ENCODE measurements around the gene NFKBIA.
"Not testable (repeated sequence)": the region's sequence is repeated elsewhere in the genome, so short reads cannot be mapped to it uniquely, and the experiment has no call there.

Gene NFKBIA

DNA sequence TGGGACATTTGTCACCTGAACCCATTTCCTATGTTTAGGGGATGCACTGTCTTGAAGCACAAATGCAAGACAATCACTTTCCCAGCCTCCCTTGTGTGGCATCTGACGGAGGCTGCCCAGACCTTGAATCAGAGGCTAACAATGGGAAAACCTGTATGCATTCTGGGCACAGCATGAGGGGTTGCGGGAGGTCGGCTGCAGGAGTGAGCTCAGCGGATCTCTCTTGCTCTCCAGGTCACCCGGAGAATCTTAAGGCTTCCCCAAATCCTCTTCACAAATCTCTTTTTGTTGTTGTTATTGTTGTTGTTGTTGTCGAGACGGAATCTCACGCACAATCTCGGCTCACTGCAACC, 15.3 kb downstream of the NFKBIA start:
- DNase-seq = no peak

DNA sequence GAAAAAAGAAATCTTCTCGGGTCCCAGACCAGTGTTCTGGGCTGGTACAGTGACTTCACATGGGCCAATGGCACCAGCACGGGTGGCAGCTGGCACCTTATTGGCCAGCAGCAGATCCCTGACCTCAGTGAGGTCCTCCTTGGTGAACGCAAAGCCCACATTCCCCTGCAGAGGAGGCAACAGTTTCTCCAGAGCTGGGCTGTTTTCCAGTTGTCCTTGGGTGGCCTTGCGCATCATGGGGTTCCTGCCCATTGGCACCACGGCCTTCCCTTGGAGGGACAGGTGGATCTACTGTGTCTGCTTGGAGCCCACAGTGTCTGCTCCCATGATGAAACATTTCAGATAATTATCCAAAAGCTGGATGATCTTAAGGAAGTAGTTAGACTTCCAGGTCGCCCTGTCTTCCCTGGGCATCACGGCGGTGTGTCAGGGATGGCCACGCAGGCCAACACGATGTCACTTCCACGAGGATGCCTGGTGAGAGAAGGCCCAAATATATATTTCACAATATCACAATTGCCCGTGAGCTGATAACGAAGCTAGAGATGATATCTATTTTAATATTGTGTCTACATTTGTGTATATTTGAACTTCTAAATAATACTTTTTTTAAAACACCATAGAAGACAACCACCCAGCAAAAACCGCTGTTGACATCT, 15.8 kb downstream of the NFKBIA start:
- DNase-seq = no peak

DNA sequence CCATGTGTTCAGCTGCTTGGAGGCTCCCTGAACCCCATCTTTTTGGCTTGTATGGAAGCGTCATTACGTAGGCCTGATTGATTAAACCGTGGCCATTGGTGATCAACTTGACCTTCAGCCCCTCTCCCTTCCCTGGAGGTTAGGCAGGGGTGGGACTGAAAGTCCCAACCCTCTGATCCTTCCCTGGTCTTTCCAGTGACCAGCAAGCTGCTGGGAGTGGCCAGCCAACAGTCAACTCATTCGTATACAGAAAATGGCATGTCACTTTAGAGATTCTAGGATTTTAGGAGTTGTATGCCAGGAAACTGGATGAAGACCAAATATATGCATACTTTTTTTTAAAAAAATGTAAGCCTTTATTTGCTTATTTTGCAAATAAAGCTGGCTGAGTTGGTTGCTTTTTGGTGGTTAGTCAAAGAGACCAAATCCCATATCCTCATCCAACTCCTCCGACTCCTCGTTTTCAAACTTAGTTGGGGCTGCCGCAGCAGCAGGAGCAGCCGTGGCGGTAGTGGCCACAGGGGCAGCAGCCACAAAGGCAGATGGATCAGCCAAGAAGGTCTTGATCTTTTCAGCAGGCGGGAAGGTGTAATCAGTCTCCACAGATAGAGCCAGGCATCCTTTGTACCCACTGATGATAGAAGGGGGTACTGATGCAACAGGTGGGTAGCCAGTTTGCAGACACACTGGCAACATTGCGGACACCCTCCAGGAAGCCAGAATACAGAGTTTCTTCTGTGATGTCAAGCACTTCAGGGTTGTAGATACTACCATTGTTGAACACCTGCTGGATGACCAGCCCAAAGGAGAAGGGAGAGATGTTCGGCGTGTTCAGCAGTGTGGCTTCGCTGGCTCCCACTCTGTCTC, 16.6 kb downstream of the NFKBIA start:
- no peak for DNase-seq

DNA sequence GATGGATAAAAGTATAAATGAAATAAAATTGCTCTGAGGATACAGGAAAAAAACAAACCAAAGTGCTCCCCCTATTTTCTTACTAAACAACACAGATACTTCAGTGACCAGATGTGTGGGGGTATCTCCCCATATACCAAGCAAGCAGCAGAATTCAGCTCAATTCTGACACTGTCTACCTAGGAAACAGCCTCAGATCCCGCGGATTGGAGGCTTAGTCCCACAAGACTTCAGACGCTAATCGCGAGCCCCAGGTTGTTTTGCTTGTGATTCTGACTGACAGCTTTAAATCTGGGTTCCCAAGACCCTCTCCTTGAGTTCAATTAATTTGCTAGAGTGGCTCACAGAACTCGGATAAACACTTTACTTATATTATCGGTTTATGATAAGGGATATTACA, 17.3 kb downstream of the NFKBIA start:
- DNase-seq = no peak

DNA sequence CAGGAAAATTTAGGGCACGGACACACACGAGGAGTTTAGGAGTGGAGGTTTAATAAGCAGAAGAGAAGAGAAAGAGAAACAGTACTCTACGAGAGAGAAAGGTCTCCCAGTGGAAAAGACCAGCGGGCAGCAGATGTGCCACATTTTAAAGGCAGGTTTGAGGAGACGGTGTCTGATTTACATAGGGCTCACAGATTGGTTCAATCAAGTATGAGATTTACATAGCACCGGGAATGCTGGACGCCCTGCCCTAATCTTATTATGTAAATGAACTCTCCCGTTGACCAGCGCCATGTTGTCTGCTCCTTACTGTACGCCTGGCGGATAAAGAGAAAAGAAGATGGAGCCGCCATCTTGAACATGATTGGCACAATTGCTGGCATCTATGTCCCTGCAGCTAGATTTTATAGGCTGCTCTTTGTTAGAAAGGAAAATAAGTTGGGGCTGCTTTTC, 17.9 kb downstream of the NFKBIA start:
- no peak for DNase-seq

DNA sequence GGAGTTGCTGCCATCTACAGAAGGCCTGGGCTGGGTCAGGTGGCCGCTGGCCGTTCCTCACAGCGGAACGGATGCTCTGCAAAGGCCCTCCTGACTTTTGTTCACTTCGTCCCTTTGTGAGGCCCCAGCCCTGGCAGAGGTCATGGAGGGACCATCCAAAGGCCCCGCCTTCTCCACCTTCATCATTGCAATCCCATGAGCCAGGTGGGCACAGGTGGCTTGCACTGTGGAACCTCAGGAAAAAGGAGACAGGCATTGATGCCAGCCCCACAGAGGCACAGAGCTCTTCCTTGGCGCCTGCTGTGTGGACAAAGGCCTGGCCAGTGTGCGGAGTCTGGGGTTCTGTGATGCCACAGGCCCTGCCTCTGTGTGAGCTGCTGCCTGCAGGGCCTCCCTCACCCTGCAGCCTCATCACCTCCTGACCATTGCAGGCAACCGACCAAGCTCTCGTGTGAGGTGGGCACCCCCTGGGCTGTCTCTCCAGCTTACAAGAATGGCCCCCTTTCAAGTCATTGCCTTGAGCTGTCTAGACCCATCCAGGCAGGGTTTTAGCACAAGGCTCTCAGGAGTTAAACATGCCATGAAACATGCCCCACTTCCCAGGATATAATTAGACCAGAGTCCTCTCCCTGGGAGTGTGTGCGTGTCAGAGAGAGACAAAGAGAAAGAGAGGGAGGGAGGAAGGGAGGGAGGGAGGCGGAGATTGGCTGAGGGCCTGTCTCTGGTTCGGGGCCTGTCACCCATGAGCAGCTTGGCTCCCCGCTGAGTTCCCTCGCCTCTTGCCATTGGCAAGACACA, 19.3 kb downstream of the NFKBIA start:
- no peak for DNase-seq

DNA sequence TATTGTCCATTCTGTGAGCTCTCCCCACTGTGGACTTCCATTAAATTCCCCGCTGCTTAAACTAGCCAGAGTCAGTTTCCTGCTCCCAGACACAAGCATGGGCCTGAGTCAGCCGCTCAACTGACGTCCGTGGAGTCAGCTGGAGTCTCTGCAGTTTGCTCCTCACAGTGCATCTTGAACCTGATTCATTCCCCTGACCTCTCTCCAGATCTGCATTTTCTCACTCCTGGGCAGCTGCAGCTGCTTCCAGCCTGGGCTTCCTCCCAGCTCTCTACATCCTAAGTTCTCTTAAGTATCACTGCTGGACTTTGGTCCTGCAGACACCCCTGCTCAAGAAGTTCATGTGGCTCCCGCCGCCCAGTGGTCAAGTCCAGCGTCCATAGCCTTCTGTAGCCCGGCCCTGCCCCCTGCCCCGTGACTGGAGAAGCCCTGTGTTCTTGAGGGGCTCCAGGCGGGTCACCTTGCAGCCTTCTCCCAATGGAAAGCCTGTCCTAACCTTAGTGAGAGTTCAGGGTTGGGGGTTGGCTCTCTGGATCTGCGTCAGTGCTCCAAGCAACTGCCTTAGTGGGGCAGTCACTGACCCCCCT, 20.0 kb downstream of the NFKBIA start:
- DNase-seq = no peak

DNA sequence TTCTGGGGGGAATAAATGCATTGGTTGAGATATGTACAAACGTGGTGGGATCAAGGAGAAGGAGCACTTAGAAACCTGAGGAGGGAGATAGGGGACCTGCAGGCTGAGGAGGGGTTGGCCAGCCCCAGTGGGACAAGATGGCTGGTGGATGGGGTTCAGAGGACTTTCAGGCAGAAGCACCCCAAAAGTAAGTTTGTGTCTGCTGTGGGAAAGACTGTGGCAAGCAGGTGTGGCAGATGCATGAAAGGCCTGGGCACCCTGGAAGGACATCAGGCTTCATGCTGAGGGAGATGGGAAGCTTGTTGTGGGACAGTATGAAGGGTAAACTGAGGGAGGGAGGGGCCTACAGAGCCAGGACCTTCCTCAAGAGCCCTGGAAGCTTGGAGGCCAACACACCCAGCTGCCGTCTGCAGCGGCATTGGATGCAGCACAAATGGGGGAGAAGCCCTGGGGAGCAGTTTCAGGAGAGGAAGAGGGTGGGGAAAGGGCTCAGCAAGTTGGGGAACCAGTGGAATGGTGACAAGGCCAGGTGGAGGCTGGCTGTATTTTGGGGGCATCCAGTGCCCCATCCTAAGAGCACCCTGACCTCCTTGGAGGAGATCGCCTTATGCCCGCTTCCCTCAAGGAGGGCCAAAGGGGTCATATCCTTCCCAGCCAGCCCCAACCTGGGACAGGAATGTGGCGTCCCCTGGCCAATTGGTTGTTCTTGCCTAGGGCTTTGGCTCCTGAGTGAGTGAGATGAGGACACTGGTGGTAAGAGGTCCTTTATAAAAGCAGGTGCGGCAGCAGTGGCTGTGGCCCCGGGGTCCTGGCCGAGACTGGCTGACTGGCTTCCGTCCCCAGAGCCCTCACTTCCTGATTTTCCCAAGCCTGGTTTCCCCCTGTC, 20.7 kb downstream of the NFKBIA start:
- no peak for DNase-seq

DNA sequence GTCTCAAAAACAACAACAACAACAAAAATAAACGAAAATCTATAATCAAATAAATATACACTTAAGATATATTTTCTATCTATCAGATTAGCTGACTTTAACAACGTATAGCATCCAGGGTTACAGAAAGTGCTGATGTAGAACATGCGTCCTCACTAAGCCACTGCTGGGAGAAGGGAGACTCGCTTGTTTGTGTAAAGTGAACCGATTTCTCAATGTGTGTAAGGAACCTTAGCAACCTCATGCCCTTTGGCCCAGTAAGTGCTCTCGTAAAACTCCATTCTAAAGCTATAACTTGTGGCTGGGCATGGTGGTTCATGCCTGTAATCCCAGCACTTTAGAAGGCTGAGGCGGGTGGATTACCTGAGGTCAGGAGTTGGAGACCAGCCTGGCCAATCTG, 23.8 kb downstream of the NFKBIA start:
- DNase-seq = no peak

DNA sequence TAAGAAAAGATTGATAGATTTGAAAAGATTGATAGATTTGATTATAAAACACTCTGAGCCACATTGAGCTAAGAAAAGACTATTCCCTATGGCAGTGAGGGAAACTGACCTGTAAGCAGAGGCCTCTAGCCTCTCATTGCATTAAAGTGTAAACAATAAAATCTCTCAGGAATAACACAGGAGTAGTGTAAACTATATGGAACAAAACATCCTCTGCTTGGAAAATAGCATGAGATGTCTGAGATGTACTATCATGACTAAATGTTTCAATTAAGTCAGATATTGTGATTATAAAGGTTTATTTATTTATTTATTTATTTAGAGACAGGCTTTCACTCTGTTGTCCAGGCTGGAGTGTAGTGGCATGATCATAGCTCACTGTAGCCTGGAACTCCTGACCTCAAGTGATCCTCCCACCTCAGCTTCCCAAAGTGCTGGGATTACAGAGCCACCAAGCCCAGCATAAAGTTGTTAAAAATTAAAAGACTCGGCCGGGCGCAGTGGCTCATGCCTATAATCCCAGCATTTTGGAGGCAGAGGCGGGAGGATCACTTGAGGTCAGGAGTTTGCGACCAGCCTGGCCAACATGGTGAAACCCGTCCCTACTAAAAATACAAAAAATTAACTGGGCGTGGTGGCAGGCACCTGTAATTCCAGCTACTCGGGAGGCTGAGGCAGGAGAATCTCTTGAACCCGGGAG, 25.2 kb downstream of the NFKBIA start:
- not testable (repeated sequence) for DNase-seq

DNA sequence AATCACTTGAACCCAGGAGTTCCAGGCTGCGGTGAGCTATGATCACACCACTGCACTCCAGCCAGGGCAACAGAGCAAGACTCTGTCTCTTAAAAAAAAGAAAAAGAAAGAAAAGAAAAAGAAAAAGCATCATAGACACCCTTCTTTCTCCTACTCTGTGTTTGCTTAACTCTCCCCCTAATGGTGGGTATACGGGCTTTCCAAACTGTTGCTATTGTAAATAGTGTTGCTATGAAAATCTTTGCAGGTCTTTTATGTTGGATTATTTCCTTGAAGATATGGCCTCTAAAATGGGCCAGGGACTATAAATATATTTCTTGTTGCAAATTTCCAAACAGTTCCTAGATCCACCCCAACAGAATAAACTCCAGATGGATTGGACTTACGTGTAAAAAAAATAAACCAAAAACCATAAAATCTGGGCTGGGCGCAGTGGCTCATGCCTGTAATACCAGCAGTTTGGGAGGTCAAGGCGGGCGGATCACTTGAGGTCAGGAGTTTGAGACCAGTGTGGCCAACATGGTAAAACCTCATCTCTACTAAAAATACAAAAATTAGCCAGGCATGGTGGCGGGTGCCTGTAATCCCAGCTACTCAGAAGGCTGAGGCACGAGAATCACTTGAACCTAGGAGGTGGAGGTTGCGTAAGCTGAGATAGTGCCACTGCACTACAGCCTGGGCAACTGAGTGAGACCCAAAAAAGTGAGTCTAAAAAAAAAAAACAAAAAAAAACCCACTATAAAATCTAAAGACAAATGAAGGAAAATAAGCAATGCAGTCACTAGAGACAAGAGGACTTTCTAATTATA, 25.9 kb downstream of the NFKBIA start:
- DNase-seq = no peak

DNA sequence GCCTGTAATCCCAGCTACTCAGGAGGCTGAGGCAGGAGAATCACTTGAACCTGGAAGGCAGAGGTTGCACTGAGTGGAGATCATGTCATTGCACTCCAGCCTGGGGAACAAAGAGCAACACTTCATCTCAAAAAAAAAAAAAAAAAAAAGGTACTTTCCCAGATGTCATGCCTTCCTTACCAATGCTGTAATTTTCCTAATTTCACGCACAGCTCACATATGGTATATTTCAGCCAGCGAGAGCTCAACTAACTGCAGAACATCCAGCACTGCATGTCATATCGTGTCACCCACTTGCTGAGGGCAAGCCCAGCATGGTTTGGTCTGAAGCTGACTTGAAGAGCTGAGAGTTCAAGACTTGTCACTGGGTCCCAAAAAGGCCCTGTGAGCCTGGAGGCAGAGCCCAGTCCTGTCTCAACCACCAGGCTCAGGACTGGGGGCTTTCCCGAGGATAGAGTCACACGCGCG, 29.0 kb downstream of the NFKBIA start:
- DNase-seq = no peak

DNA sequence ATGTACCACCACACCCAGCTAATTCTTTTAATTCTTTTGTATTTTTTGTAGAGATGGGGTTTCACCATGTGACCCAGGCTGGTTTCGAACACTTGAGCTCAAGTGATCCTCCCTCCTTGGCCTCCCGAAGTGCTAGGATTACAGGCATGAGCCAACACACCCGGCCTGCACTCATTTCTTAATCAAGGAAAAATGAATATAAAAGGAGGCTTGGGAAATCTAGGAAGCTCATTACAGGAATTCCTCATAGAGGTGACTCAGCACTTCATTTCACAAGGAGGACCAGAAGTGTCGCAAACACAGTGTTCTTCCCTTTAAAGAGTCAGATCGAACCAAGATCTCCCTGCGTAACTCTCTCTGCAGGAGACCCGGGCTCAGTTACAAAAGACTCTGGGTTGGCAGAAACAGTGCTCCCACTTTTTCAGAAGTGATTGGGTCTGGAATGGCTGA, 30.3 kb downstream of the NFKBIA start:
- no peak for DNase-seq

DNA sequence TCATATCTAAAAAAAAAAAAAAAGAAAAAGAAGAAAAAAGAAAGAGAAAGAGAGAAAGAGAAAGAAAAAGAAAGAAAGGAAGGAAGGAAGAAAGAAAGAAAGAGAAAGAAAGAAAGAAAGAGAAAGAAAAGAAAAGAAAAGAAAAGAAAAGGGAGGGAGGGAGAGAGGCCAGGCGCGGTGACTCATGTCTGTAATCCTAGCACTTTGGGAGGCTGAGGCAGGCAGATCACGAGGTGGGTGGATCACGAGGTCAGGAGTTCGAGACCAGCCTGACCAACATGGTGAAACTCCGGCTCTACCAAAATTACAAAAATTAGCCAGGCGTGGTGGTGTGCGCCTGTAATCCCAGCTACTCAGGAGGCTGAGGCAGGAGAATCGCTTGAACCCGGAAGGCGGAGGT, 31.3 kb downstream of the NFKBIA start:
- not testable (repeated sequence) for DNase-seq

DNA sequence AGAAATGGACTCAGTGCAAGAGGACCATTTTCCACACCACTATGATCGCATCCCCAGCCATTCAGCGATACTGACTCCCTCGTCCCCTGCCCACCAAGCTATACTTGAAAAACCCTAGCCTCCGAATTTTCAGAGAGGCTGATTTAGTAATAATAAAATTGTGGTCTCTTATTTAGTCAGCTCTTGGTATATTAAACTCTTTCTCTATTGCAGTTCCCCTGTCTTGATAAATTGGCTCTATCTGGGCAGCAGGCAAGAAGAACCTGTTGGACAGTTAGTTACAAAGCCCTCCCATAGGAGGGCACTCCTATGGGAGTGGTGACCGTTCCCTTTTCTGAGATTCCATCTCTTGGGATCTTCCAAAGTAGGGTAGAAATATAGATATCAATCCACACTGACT, 33.6 kb downstream of the NFKBIA start:
- DNase-seq = no peak

DNA sequence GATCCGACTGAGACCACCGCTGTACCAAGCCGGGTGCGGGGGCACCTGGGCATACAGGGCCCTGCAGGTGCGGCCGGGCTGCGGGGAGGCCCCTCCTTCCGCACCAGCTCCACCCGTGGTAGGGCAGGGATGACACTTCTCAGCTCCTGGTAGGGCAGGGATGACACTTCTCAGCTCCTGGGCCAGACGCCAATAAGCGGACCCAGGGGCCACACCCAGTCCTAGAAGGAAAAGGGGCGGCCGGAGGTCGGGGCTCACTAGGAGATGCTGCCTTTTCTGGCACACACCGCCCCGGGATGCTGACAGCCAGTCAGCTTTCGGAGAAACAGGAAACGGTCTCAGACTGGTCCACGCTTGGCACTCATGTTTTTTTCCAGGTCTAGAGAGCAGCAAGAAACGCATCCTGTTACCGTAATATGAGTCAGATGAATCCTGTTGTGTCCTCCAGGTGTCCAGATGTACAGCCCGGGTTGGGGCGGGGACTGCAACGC, 34.8 kb downstream of the NFKBIA start:
- DNase-seq = no peak

DNA sequence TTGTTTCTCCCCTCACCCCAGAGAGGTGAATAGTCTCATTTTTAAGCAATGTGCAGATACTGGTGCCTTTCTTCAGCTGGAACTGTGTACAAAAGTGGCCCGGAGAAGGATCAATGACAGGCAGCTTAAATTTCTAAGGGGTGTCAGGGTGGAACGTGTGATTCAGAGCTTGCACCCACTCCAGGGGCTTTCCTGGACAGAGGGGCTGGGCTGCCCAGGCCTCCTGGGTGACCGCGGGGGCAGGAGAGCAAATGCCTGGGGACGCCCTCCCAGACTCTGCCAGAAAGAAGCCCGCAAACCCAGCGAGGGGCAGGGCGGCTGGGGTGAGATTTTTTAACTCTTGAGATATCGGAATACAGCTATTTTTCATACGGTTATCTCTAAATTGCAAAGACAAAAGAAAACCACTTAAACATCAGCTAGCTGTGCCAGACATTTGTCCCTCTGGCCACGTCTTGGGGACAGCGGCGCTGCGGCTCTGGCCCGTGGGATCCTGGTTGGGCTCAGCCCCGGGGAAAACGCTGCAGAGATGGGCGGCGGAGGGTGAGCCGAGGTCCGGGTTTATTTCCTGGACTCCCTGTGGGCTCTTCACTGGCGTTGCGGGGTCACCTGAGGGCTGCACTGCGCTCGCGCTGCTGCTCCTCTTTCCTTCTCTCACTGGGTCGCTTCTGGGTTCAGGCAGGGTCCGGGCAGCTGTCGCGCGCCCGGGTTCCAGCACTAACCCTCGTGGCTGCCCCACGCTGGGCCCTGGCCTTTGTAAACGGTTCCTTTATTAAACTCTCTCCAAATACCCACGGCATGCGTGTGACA, 35.8 kb downstream of the NFKBIA start:
- DNase-seq = no peak

DNA sequence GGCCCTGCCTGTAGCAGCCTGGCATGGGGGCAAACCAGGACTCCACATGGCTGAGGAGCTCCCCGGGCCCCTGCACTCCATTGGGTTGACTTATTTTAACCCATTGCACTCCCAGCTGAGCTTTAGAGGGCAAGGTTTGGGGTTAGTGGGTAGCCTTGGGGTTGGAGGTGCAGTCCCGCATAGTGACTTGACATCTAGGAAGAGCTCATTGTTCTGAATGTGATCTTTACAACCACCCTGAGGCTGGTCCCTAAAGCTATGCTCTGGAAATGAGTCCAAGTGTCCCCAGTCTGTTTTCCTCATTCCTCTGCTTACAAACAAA, 36.4 kb downstream of the NFKBIA start:
- no peak for DNase-seq

DNA sequence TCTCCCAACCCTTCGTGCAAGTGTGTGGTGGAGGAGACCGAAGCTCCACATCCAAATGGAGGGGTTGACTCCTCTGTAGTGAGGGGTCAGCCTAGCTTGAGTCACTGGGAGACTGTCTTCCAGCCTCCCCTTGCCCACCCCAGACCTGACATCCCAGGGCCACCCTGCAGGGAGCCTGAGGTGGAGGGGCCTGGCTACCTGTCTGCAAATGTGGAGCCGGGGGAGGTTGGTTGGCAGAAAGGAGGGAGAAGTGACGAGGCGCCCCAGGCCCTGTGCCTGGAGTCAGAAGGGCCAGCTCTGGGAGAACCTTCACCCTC, 37.5 kb downstream of the NFKBIA start:
- no peak for DNase-seq

DNA sequence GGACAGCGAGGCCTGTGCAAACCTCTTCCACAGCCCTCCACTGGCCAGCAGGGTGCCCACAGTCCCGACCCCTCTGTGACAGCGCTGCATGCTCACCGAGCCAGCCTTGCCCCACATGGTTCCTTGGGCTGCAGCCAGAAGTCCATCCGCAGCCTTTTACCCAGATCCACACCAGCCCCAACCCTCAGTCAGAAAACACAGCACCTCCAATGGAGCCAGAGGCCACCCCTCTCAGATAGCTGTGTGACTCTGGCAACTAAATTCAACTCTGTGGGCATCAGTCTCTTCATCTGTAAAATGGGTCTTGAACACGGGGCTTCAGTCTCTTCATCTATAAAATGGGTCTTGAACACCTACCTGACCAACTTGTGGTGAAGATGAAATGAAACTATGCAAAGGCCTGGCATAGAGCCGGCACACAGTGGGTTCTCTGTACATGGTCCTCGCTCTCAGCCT, 38.0 kb downstream of the NFKBIA start:
- no peak for DNase-seq

All from GDM1 (cell line).